ENCODE data around the gene ZNF221.
A peak's percentile ranks its signal among the peaks of the same experiment; 100 is the strongest.

Gene ZNF221

DNA sequence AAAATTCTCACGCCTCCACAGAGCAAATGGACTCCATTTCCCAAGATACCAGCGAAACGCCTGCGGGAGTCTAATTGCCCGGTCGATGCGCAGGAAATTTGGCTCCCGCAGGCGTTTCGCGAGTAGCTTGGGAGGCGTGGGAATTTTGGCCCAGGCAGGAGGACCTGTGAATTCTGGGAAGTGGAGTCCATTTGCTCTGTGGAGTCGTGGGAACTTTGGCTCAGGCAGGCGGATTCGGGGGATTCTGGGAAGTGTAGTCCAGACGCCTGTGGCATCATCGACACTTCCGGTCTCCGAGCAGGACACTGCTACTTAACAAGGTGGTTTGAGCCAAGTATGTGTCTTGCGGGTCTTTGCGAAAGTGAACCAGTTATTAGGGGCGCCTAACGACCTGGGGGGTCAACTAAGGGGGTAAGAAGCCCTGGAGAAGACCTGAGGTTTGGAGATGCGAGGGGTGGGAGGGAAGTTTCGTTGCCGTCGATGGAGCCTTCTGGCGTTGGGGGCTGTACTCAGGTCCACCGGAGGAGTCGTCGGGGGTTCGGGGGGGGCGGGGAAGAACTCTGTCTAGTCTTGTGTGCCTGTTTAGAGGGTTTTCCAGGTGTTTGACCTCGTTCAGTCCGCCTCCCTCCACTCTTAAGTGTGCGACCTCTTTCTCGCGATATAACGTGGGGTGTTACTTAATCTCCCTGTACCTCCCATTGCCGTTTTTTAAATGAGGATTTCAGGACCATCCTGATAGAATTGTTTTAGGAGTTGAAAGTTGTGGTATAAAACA is 33.1 kb downstream of the ZNF221 start, which contains the start of gene ZNF155:
TSS of gene ZNF155 (plus strand) at position 277 of the 775 bp plus-strand sequence. CDS start 4,356 bp downstream, outside the sequence.
- peak within 1 kb of the TSS; percentile 57 for H3K4me3 ChIP-seq (replicated peaks; ENCODE audit: low read depth, low read length)
- DNase-seq (ENCODE audit: extremely low read depth, low read depth): peak; percentile 97
- TF ChIP-seq, protein P1, sequence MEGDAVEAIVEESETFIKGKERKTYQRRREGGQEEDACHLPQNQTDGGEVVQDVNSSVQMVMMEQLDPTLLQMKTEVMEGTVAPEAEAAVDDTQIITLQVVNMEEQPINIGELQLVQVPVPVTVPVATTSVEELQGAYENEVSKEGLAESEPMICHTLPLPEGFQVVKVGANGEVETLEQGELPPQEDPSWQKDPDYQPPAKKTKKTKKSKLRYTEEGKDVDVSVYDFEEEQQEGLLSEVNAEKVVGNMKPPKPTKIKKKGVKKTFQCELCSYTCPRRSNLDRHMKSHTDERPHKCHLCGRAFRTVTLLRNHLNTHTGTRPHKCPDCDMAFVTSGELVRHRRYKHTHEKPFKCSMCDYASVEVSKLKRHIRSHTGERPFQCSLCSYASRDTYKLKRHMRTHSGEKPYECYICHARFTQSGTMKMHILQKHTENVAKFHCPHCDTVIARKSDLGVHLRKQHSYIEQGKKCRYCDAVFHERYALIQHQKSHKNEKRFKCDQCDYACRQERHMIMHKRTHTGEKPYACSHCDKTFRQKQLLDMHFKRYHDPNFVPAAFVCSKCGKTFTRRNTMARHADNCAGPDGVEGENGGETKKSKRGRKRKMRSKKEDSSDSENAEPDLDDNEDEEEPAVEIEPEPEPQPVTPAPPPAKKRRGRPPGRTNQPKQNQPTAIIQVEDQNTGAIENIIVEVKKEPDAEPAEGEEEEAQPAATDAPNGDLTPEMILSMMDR (IDR thresholded peaks at IDR 0.05; ENCODE audit: low read depth, low read length, missing control alignments): no peak

DNA sequence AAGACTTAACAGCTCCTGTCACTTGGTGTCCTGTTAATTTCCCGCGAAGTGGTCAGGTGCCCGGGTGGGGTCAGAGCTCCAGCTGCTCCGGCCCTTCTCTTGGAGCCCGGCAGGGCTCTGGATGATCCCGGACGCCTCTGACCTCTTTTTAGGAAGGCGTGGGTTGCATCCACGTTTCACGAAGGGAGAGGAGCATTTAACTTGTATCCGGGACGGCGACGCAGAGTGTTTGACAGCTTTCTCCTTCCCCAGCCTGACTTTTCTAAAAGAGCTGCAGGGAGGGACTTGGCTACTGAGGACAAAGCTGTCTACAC is 33.6 kb downstream of the ZNF221 start:
- peak overlapping the region; percentile 57 for H3K4me3 ChIP-seq (replicated peaks; ENCODE audit: low read depth, low read length)
- TF ChIP-seq, protein P1 (IDR thresholded peaks at IDR 0.05; ENCODE audit: low read depth, low read length, missing control alignments): no peak
- no peak for DNase-seq (ENCODE audit: extremely low read depth, low read depth)

DNA sequence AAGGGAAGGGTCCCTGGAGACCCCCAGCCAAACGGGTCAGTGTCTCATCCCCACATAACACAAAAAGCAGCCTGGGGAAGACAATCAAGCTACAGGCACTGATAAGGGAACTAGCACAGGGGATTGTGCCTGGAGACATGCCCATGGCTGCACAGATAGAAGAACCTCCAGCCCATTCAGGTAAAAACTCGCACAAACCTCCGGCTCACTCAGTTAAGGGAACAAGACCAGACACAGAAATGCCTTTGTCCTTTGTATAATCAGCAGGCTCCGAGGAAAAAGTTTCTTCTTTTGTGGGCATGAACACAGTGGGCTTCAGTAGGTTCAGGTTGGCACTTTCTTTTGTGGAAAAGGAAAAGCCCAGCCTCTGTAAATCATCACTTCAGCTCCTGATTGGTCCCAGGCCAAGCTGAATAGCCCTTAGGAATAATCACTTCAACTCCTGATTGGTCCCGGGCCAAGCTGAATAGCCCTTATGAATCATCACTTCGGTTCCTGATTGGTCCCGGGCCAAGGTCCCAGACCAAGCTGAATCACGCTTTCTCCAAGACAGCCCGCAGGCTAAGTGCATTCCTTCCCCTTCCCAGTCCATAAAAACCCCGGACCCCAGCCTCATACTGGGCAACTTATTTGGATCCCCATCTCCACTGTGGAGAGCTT is 46.7 kb downstream of the ZNF221 start:
- TF ChIP-seq, protein P1 (IDR thresholded peaks at IDR 0.05; ENCODE audit: low read depth, low read length, missing control alignments): no peak
- DNase-seq (ENCODE audit: extremely low read depth, low read depth): no peak
- H3K4me3 ChIP-seq (replicated peaks; ENCODE audit: low read depth, low read length): no peak overlapping the region

DNA sequence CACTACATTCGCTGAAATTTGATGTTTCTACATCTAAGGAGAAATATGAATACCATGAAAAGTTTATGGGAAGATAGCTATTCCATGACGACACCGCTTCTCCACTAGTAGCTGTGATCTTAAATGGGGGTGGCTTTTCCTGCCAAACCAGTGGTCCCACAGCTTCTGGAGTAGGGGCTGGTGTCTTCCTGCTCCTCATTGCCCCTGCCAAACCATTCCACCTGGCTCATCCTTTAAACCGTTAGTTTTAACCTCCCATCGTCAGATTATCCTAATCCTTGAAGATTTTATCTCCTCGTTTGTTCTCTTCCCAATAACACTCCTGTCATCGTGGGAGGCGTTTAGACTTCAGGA is 51.2 kb downstream of the ZNF221 start:
- no peak for DNase-seq (ENCODE audit: extremely low read depth, low read depth)
- H3K4me3 ChIP-seq (replicated peaks; ENCODE audit: low read depth, low read length): peak overlapping the region; percentile 72

DNA sequence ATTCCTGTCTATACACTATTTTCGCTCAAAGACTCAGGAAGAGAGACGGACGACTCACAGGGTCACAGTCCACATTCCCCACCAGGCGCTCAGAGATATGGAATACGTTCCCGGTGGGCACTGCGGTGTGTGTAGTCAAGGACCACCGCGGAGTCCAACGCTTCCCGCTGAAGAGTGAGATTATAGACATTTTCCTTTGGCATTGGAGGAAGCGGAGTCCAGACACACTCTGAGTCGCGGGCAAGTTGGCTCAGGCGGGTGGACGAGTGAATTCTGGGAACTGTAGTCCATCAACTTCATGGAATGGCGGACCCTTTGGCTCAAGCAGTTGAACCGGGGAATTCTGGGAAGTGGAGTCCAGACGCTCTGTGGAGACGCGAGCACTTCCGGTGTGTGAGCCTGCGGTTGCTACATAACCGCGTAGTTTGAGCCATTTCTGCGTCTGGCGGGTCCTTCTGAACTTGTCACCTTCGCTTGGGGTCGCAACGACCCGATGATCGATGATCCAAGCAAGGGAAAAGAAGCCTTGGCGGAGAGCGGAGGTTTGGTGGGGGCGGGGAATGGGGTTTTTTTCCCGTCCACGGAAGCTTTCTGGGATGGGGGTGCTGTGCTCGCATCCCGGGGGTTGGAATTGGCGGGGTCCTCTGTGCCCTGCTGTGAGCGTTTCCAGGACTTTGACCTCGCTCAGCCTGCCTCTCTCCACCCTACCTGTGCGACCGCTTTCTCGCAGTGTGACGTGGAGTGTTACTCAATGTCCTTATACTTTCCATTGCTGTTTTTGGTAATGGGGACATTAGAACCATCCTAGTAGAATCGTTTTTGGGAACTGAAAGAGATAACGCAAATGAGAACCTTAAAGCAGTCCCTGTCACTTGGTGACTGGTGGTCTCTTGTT is 51.8 kb downstream of the ZNF221 start, which contains the start of gene ZNF230:
TSS of gene ZNF230 (plus strand) at position 392 of the 895 bp plus-strand sequence. CDS start 4,122 bp downstream, outside the sequence.
- TF ChIP-seq, protein P1 (IDR thresholded peaks at IDR 0.05; ENCODE audit: low read depth, low read length, missing control alignments): no peak
- H3K4me3 ChIP-seq (replicated peaks; ENCODE audit: low read depth, low read length): peak within 1 kb of the TSS; percentile 72
- DNase-seq (ENCODE audit: extremely low read depth, low read depth): peak; percentile 90

More for the DNA sequence above, 51.2 kb downstream of the ZNF221 start:
- TF ChIP-seq, protein P1 (IDR thresholded peaks at IDR 0.05; ENCODE audit: low read depth, low read length, missing control alignments): no peak

DNA sequence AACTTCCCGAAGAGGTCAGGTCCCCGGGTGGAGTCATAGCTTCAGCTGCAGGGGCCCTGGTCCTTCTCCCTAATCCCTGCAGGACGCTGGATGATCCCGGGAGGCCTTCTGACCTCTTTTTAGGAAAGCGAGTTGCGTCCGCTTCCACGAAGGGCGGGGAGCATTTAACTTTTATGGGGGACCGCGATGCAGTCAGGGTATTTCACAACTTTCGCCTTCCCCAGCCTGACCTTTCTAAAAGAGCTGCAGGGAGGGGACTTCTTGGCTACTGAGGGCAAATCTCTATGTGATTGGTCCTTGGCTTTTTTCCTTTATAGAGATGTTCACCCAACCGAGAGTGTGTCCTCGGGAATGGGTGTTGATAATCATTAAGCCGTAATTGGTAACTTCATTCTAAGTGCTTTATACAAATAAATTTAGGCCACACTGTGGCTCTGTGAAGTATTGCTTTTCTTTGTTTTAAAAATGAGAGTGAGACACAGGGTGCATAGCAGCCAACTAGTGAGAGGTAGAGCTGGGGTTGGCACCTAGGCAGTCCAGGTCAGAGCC is 52.5 kb downstream of the ZNF221 start:
- no peak for DNase-seq (ENCODE audit: extremely low read depth, low read depth)
- TF ChIP-seq, protein P1 (IDR thresholded peaks at IDR 0.05; ENCODE audit: low read depth, low read length, missing control alignments): no peak
- peak overlapping the region; percentile 72 for H3K4me3 ChIP-seq (replicated peaks; ENCODE audit: low read depth, low read length)
